Measurements from ENCODE around the gene SDC4. TPM values are rescaled to one million over a fixed set of nuclear protein-coding genes. Genes with fewer than 3 reads are reported as not detected.

Gene SDC4
- total and polyA plus RNA-seq, 2 experiments from 2014 or later = 28.5 to 39.9 TPM

DNA sequence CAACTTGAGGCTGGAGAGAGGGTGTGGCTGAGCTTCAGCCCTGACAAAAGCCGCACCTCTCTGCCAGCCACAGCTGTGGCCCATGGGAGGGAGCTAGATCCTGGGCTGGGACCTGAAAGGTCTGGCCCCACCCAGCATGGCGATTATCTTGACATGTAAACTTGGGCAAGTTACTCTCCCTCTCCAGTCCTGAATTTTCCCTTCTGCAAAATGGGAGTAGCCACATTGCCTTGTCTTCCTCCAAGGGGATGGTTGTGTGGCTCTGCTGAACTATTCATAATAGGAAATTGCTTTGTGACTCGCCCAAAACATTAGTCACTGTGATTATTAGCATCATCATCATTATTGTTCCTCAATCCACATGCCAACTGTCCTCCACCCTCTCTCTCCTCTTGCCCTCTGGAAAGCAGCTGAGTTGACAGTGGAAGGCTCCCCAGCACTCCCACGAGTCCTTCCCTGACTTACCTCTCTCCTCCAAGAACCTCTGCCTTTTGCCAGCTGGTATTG lies 64.6 kb downstream of the SDC4 start (continued):
- TF ChIP-seq, protein P1, sequence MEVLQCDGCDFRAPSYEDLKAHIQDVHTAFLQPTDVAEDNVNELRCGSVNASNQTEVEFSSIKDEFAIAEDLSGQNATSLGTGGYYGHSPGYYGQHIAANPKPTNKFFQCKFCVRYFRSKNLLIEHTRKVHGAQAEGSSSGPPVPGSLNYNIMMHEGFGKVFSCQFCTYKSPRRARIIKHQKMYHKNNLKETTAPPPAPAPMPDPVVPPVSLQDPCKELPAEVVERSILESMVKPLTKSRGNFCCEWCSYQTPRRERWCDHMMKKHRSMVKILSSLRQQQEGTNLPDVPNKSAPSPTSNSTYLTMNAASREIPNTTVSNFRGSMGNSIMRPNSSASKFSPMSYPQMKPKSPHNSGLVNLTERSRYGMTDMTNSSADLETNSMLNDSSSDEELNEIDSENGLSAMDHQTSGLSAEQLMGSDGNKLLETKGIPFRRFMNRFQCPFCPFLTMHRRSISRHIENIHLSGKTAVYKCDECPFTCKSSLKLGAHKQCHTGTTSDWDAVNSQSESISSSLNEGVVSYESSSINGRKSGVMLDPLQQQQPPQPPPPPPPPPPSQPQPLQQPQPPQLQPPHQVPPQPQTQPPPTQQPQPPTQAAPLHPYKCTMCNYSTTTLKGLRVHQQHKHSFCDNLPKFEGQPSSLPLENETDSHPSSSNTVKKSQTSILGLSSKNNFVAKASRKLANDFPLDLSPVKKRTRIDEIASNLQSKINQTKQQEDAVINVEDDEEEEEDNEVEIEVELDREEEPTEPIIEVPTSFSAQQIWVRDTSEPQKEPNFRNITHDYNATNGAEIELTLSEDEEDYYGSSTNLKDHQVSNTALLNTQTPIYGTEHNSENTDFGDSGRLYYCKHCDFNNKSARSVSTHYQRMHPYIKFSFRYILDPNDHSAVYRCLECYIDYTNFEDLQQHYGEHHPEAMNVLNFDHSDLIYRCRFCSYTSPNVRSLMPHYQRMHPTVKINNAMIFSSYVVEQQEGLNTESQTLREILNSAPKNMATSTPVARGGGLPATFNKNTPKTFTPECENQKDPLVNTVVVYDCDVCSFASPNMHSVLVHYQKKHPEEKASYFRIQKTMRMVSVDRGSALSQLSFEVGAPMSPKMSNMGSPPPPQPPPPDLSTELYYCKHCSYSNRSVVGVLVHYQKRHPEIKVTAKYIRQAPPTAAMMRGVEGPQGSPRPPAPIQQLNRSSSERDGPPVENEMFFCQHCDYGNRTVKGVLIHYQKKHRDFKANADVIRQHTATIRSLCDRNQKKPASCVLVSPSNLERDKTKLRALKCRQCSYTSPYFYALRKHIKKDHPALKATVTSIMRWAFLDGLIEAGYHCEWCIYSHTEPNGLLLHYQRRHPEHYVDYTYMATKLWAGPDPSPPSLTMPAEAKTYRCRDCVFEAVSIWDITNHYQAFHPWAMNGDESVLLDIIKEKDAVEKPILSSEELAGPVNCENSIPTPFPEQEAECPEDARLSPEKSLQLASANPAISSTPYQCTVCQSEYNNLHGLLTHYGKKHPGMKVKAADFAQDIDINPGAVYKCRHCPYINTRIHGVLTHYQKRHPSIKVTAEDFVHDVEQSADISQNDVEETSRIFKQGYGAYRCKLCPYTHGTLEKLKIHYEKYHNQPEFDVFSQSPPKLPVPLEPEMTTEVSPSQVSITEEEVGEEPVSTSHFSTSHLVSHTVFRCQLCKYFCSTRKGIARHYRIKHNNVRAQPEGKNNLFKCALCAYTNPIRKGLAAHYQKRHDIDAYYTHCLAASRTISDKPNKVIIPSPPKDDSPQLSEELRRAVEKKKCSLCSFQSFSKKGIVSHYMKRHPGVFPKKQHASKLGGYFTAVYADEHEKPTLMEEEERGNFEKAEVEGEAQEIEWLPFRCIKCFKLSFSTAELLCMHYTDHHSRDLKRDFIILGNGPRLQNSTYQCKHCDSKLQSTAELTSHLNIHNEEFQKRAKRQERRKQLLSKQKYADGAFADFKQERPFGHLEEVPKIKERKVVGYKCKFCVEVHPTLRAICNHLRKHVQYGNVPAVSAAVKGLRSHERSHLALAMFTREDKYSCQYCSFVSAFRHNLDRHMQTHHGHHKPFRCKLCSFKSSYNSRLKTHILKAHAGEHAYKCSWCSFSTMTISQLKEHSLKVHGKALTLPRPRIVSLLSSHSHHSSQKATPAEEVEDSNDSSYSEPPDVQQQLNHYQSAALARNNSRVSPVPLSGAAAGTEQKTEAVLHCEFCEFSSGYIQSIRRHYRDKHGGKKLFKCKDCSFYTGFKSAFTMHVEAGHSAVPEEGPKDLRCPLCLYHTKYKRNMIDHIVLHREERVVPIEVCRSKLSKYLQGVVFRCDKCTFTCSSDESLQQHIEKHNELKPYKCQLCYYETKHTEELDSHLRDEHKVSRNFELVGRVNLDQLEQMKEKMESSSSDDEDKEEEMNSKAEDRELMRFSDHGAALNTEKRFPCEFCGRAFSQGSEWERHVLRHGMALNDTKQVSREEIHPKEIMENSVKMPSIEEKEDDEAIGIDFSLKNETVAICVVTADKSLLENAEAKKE (CRISPR knock-in tag; IDR thresholded peaks at IDR 0.05) = no peak

DNA sequence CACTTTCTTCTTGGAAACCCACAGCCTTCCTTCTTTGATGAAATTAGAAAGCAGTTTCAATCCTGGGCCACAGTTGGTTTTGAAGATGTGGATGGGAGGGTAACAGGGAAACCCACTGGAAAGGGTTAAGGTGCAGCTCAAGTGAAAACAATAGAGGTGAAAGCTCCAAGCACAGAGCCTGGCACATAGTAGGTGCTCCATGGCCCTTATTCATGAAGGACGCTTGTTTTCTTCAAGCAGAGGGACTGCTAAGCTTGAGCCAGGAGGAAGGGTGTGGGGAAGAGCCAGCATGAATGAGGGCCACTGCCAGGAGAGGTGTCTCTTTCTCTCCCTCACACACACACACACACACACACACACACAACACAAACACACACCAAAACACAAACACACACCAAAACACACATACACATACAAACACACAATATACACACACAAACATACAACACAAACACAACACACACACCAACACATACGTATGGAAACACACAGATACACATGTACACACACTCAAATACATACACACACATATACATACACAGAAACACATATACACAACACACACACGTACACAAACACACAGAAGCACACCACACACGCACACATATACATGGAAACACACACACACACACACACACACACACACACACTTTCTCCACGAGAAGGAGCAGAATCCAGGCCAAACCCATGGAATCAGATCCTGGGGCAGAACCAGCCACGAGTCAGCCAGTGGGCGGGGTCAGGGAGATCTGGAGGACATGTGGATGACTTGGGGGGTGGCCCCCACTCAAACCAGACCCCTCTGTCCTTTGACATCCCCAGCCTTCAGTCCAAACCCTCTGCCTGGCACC lies 65.3 kb downstream of the SDC4 start:
- Histone ChIP-seq H3K27me3 (ENCODE audit: insufficient read depth) (no peaks in the 10 kb centered on the region), H4K20me1 (replicated peaks; ENCODE audit: insufficient read depth) (no peaks in the 10 kb centered on the region), H3K9me2 (ENCODE audit: insufficient read depth) (no peaks in the 10 kb centered on the region), H3K79me2 (replicated peaks; ENCODE audit: insufficient read depth) (no peaks in the 10 kb centered on the region), H3K4me3 (no peak overlapping the region), H3K27ac (ENCODE audit: low read depth) (no peak overlapping the region), H3F3A (replicated peaks; ENCODE audit: low read depth) (no peaks in the 10 kb centered on the region), H3K4me2 (no peak overlapping the region), H3K4me1 (ENCODE audit: insufficient read depth) (no peaks in the 10 kb centered on the region), H2AFZ (no peak overlapping the region), H3K36me3 (ENCODE audit: insufficient read depth) (no peaks in the 10 kb centered on the region)
- peaks cover 3% of the 10 kb centered on the region for H3K27me3 Mint-ChIP-seq (ENCODE audit: insufficient read depth, low read depth, poor library complexity)
- H3K9me3 Mint-ChIP-seq = no peaks in the 10 kb centered on the region; the same call in 2 of the 3 replicates
- no peak overlapping the region for H3K4me3 Mint-ChIP-seq
- no peak for DNase-seq (ENCODE audit: low spot score)
- no peaks in the 10 kb centered on the region for H3K36me3 Mint-ChIP-seq (ENCODE audit: low read depth)
- no peak overlapping the region for H3K27ac Mint-ChIP-seq
- H3K4me1 Mint-ChIP-seq = no peaks in the 10 kb centered on the region
- ATAC-seq = no peak
- no peak for TF ChIP-seq EZH2phosphoT487 (IDR thresholded peaks at IDR 0.05; ENCODE audit: unreplicated experiment)
- no peak for TF ChIP-seq STAT1 (IDR thresholded peaks at IDR 0.05; ENCODE audit: unreplicated experiment)
- TF ChIP-seq, protein P2, sequence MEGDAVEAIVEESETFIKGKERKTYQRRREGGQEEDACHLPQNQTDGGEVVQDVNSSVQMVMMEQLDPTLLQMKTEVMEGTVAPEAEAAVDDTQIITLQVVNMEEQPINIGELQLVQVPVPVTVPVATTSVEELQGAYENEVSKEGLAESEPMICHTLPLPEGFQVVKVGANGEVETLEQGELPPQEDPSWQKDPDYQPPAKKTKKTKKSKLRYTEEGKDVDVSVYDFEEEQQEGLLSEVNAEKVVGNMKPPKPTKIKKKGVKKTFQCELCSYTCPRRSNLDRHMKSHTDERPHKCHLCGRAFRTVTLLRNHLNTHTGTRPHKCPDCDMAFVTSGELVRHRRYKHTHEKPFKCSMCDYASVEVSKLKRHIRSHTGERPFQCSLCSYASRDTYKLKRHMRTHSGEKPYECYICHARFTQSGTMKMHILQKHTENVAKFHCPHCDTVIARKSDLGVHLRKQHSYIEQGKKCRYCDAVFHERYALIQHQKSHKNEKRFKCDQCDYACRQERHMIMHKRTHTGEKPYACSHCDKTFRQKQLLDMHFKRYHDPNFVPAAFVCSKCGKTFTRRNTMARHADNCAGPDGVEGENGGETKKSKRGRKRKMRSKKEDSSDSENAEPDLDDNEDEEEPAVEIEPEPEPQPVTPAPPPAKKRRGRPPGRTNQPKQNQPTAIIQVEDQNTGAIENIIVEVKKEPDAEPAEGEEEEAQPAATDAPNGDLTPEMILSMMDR (conservative IDR thresholded peaks at IDR 0.05; ENCODE audit: low read depth in 2 of 2) = no peak
- TF ChIP-seq POLR2AphosphoS5 (IDR thresholded peaks at IDR 0.05; ENCODE audit: low read depth) = no peak
- TF ChIP-seq EZH2 (IDR thresholded peaks at IDR 0.05; ENCODE audit: low read depth, unreplicated experiment) = no peak
- TF ChIP-seq CREB1 (CRISPR knock-in tag; IDR thresholded peaks at IDR 0.05; ENCODE audit: low read depth) = no peak
- TF ChIP-seq, protein P3, sequence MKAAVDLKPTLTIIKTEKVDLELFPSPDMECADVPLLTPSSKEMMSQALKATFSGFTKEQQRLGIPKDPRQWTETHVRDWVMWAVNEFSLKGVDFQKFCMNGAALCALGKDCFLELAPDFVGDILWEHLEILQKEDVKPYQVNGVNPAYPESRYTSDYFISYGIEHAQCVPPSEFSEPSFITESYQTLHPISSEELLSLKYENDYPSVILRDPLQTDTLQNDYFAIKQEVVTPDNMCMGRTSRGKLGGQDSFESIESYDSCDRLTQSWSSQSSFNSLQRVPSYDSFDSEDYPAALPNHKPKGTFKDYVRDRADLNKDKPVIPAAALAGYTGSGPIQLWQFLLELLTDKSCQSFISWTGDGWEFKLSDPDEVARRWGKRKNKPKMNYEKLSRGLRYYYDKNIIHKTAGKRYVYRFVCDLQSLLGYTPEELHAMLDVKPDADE (IDR thresholded peaks at IDR 0.05) = no peak
- TF ChIP-seq NANOG (IDR thresholded peaks at IDR 0.05; ENCODE audit: borderline replicate concordance) = no peak
- no peak for TF ChIP-seq JUNB (IDR thresholded peaks at IDR 0.05; ENCODE audit: unreplicated experiment)
